ENCODE measurements around the gene MKI67. TPM values are rescaled to one million over a fixed set of nuclear protein-coding genes. Genes with fewer than 3 reads are reported as not detected.

The MKI67 gene
- total RNA-seq, 2 donors from 2014 or later, result 0.41 to 2.7 TPM

GRCh38 chr10:128067691-128068397 lies 58.4 kb downstream of the MKI67 start:
- peaks cover 20% of the 10 kb centered on the region for H3K36me3 ChIP-seq
- H3K9me3 ChIP-seq, result no peaks in the 10 kb centered on the region
- no peaks in the 10 kb centered on the region for H3K27me3 ChIP-seq (replicated peaks; ENCODE audit: insufficient read depth)
- H3K4me3 ChIP-seq, result no peak overlapping the region
- ATAC-seq (ENCODE audit: insufficient number of reproducible peaks, low FRiP score, low read depth) (no peak), DNase-seq (ENCODE audit: low spot score) (no peak)
- TF ChIP-seq CTCF (IDR thresholded peaks at IDR 0.05), result no peak
- peaks cover 19 to 30% of the 10 kb centered on the region in 2 donors for H3K4me1 ChIP-seq (ENCODE audit: control insufficient read depth in 1 of 2, low read depth in 2 of 2)
- H3K27ac ChIP-seq, result no peak overlapping the region

- no peak overlapping the region for H3K27ac ChIP-seq
- no peaks in the 10 kb centered on the region for H3K9me3 ChIP-seq
- peaks cover 29 to 39% of the 10 kb centered on the region in 2 donors for H3K4me1 ChIP-seq (ENCODE audit: control insufficient read depth in 1 of 2, low read depth in 2 of 2)
- TF ChIP-seq CTCF (IDR thresholded peaks at IDR 0.05), result no peak
- no peaks in the 10 kb centered on the region for H3K27me3 ChIP-seq (replicated peaks; ENCODE audit: insufficient read depth)
- DNase-seq (ENCODE audit: low spot score) (no peak), ATAC-seq (ENCODE audit: insufficient number of reproducible peaks, low FRiP score, low read depth) (no peak)
- peaks cover 18% of the 10 kb centered on the region for H3K36me3 ChIP-seq
- H3K4me3 ChIP-seq, result no peak overlapping the region
These were observed 59.3 kb downstream of the MKI67 start for GRCh38 chr10:128066870-128067382.

- DNase-seq (ENCODE audit: low spot score) (no peak), ATAC-seq (ENCODE audit: insufficient number of reproducible peaks, low FRiP score, low read depth) (no peak)
- H3K27ac ChIP-seq, result peak overlapping the region in 1 of 2 donors; percentile 68
- H3K36me3 ChIP-seq, result peaks cover 16% of the 10 kb centered on the region
- TF ChIP-seq CTCF (IDR thresholded peaks at IDR 0.05), result no peak
- no peaks in the 10 kb centered on the region for H3K9me3 ChIP-seq
- no peaks in the 10 kb centered on the region for H3K27me3 ChIP-seq (replicated peaks; ENCODE audit: insufficient read depth)
- H3K4me3 ChIP-seq, result no peak overlapping the region
- H3K4me1 ChIP-seq (ENCODE audit: control insufficient read depth in 1 of 2, low read depth in 2 of 2), result peaks cover 38 to 48% of the 10 kb centered on the region in 2 donors
These were observed 60.2 kb downstream of the MKI67 start for GRCh38 chr10:128065881-128066534.

- Histone ChIP-seq H3K4me3 (no peak overlapping the region), H3K27ac (peak overlapping the region in 1 of 2 donors; percentile 68), H3K4me1 (ENCODE audit: control insufficient read depth in 1 of 2, low read depth in 2 of 2) (peaks cover 44 to 58% of the 10 kb centered on the region in 2 donors), H3K9me3 (no peaks in the 10 kb centered on the region), H3K27me3 (replicated peaks; ENCODE audit: insufficient read depth) (no peaks in the 10 kb centered on the region), H3K36me3 (peaks cover 6% of the 10 kb centered on the region)
- DNase-seq (ENCODE audit: low spot score) (no peak), ATAC-seq (ENCODE audit: insufficient number of reproducible peaks, low FRiP score, low read depth) (no peak)
- TF ChIP-seq CTCF (IDR thresholded peaks at IDR 0.05), result no peak
These were observed 61.1 kb downstream of the MKI67 start for GRCh38 chr10:128064970-128065580.
